ENCODE results near the gene IFNA21. TPM values are rescaled to one million over a fixed set of nuclear protein-coding genes. Genes with fewer than 3 reads are reported as not detected.
"Not testable (repeated sequence)": the region's sequence is repeated elsewhere in the genome, so short reads cannot be mapped to it uniquely, and the experiment has no call there.

IFNA21 gene
- total RNA-seq, 2 donors from 2014 or later: not detected

GRCh38 chr9:21135736-21136135, 30.7 kb downstream of the IFNA21 start:
- no peak overlapping the region for H3K4me3 ChIP-seq
- DNase-seq (no peak), ATAC-seq (no peak)
- WGBS, 2 donors: 72 to 75% methylated on average over 3 of the region's 3 CpGs
- no peaks in the 10 kb centered on the region for H3K4me1 ChIP-seq
- H3K27me3 ChIP-seq: no peaks in the 10 kb centered on the region
- intact Hi-C loops (cut with DNase I): no loop called here
- H3K9me3 ChIP-seq: no peaks in the 10 kb centered on the region
- no peak overlapping the region for H3K27ac ChIP-seq
- no peaks in the 10 kb centered on the region for H3K36me3 ChIP-seq (replicated peaks in 1 of 2; ENCODE audit: insufficient read depth in 1 of 2, low read depth in 2 of 2)
- no peak for TF ChIP-seq POLR2A (IDR thresholded peaks at IDR 0.05)
- no peak for TF ChIP-seq CTCF (IDR thresholded peaks at IDR 0.05)

GRCh38 chr9:21128186-21128585, 38.3 kb downstream of the IFNA21 start:
- H3K4me3 ChIP-seq; DNase-seq; H3K9me3 ChIP-seq; intact Hi-C loops (cut with DNase I); ATAC-seq; H3K4me1 ChIP-seq; H3K36me3 ChIP-seq (replicated peaks in 1 of 2; ENCODE audit: insufficient read depth in 1 of 2, low read depth in 2 of 2); H3K27me3 ChIP-seq; H3K27ac ChIP-seq: not testable (repeated sequence)

- Histone ChIP-seq H3K36me3 (replicated peaks in 1 of 2; ENCODE audit: insufficient read depth in 1 of 2, low read depth in 2 of 2) (no peaks in the 10 kb centered on the region), H3K4me3 (no peak overlapping the region), H3K9me3 (no peaks in the 10 kb centered on the region), H3K4me1 (no peaks in the 10 kb centered on the region), H3K27ac (no peak overlapping the region), H3K27me3 (no peaks in the 10 kb centered on the region)
- intact Hi-C loops (cut with DNase I): no loop called here
- 61 to 68% methylated on average over 4 of the region's 4 CpGs for WGBS, 2 donors
- DNase-seq (no peak), ATAC-seq (no peak)
- TF ChIP-seq CTCF (IDR thresholded peaks at IDR 0.05) (no peak), POLR2A (IDR thresholded peaks at IDR 0.05) (no peak)
Measured at GRCh38 chr9:21121595-21122251, 44.7 kb downstream of the IFNA21 start.

- no peak for TF ChIP-seq CTCF (IDR thresholded peaks at IDR 0.05)
- no peak for TF ChIP-seq POLR2A (IDR thresholded peaks at IDR 0.05)
- intact Hi-C loops (cut with DNase I): no loop called here
- DNase-seq: no peak
- H3K4me3 ChIP-seq: no peak overlapping the region
- H3K27ac ChIP-seq: no peak overlapping the region
- no peaks in the 10 kb centered on the region for H3K9me3 ChIP-seq
- no peaks in the 10 kb centered on the region for H3K4me1 ChIP-seq
- ATAC-seq: no peak
- H3K27me3 ChIP-seq: no peaks in the 10 kb centered on the region
- H3K36me3 ChIP-seq (replicated peaks in 1 of 2; ENCODE audit: insufficient read depth in 1 of 2, low read depth in 2 of 2): no peaks in the 10 kb centered on the region
- WGBS, 2 donors: 64 to 87% methylated on average over 2 of the region's 2 CpGs
Measured at GRCh38 chr9:21121079-21121478, 45.4 kb downstream of the IFNA21 start.

- ATAC-seq: no peak
- no peak for TF ChIP-seq POLR2A (IDR thresholded peaks at IDR 0.05)
- no peak for TF ChIP-seq CTCF (IDR thresholded peaks at IDR 0.05)
- Histone ChIP-seq H3K27me3 (no peaks in the 10 kb centered on the region), H3K36me3 (replicated peaks in 1 of 2; ENCODE audit: insufficient read depth in 1 of 2, low read depth in 2 of 2) (no peaks in the 10 kb centered on the region), H3K4me3 (no peak overlapping the region), H3K27ac (no peak overlapping the region), H3K4me1 (no peaks in the 10 kb centered on the region), H3K9me3 (no peaks in the 10 kb centered on the region)
- WGBS, 2 donors: 61 to 67% methylated on average over 7 of the region's 7 CpGs
- DNase-seq: no peak
- intact Hi-C loops (cut with DNase I): no loop called here
Measured at GRCh38 chr9:21119093-21119770, 47.2 kb downstream of the IFNA21 start.

Small RNAs within 50 kb of the gene (small RNA-seq; reads per million reads assigned to genes)
- not detected for gene RF00019

Other genes starting within 250 kb of the IFNA21 start
- gene HACD4, start 135.0 kb downstream of the IFNA21 start, total RNA-seq: 1 to 10 TPM in 1 of 2 donors, under 1 TPM in 1; 0.99 to 1.8 TPM
- not detected for gene IFNB1, start 88.7 kb downstream of the IFNA21 start, total RNA-seq
- gene IFNW1, start 24.8 kb downstream of the IFNA21 start, total RNA-seq: not detected
- gene IFNA4, start 20.9 kb upstream of the IFNA21 start, total RNA-seq: not detected
- gene IFNA7, start 35.5 kb upstream of the IFNA21 start, total RNA-seq: not detected
- gene IFNA10, start 40.5 kb upstream of the IFNA21 start, total RNA-seq: not detected
- not detected for gene IFNA16, start 50.7 kb upstream of the IFNA21 start, total RNA-seq
- gene IFNA17, start 61.6 kb upstream of the IFNA21 start, total RNA-seq: not detected
- gene IFNA14, start 73.3 kb upstream of the IFNA21 start, total RNA-seq: not detected
- not detected for gene IFNA5, start 138.7 kb upstream of the IFNA21 start, total RNA-seq
- 10 to 100 TPM; 10.2 to 15.3 TPM for gene KLHL9, start 168.7 kb upstream of the IFNA21 start, total RNA-seq
- gene IFNA6, start 184.2 kb upstream of the IFNA21 start, total RNA-seq: not detected
- not detected for gene IFNA13, start 201.4 kb upstream of the IFNA21 start, total RNA-seq
- gene IFNA2, start 218.7 kb upstream of the IFNA21 start, total RNA-seq: not detected
- gene IFNA8, start 242.5 kb upstream of the IFNA21 start, total RNA-seq: not detected